HEK293T (cell line): ENCODE data around the gene FUT4.

ENCODE experiments used
- CTBP1 ChIP-seq: fragments of 450-650 bp; IDR thresholded peaks from 2 replicates; pipeline ENCODE4 v1.6.1; 2016; ENCODE audit warnings: borderline replicate concordance
- ELF4 ChIP-seq: fragments of 450-650 bp; IDR thresholded peaks from 2 replicates; pipeline ENCODE4 v1.6.1; 2017; ENCODE audit warnings: antibody characterized with exemption
- FOXA1 ChIP-seq: fragments of 450-650 bp; IDR thresholded peaks from 2 replicates; pipeline ENCODE4 v1.6.1; 2016; ENCODE audit warnings: mild to moderate bottlenecking
- FOXK2 ChIP-seq: fragments of 450-650 bp; IDR thresholded peaks from 2 replicates; pipeline ENCODE4 v1.6.1; 2016; ENCODE audit warnings: mild to moderate bottlenecking
- FOXM1 ChIP-seq: fragments of 450-650 bp; IDR thresholded peaks from 2 replicates; pipeline ENCODE4 v1.6.1; 2017; ENCODE audit warnings: mild to moderate bottlenecking, borderline replicate concordance
- SUZ12 ChIP-seq: fragments of 450-650 bp; IDR thresholded peaks from 2 replicates; pipeline ENCODE4 v1.6.1; 2016; ENCODE audit warnings: mild to moderate bottlenecking
- ZNF384 ChIP-seq: fragments of 450-650 bp; IDR thresholded peaks from 2 replicates; pipeline ENCODE4 v1.6.1; 2016

DNA sequence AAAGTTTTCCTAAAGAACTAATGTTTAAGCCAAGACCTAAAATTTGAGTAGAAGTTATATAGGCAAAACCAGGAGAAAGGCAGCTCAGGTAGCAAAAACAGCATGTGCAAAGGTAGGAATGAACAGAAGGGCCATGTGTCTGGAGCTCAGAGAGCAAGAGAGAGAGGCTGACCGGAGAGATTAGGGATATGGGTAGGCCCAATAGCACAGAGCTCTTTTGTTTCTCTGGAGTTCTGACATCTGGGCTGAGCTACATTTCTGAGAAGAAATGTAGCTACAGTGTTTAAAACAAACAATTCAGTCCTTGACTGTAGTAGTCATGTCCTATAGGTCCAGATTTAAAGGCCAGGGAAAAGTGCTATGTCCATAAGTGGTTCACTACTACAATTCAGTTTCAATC, 27.0 kb upstream of the FUT4 start:
- TF ChIP-seq SUZ12 (no peak), CTBP1 (no peak), ELF4 (no peak), FOXA1 (no peak), FOXK2 (no peak), ZNF384 (no peak), FOXM1 (no peak)
